GM18858 (cell line): ENCODE data around the gene TRIM72.
"Not testable (repeated sequence)": the region's sequence is repeated elsewhere in the genome, so short reads cannot be mapped to it uniquely, and the experiment has no call there.

Experiments
- ATAC-seq: cut with Tn5 transposase; IDR thresholded peaks from one replicate; pipeline ENCODE4 v1.9.1; 2021; ENCODE audit not compliant: unreplicated experiment

TRIM72 gene

GRCh38 chr16:31213877-31214707 lies at the start of gene TRIM72:
Gene TRIM72 (plus strand): TSS chr16:31214119. CDS start chr16:31214739, 620 bp downstream.
- ATAC-seq, result no peak

GRCh38 chr16:31167315-31167714 lies 46.6 kb upstream of the TRIM72 start:
- no peak for ATAC-seq

GRCh38 chr16:31168848-31169247 lies 45.1 kb upstream of the TRIM72 start:
- no peak for ATAC-seq

- not testable (repeated sequence) for ATAC-seq
These were observed 43.9 kb upstream of the TRIM72 start for GRCh38 chr16:31170048-31170447.

- no peak for ATAC-seq
These were observed 36.8 kb upstream of the TRIM72 start for GRCh38 chr16:31177136-31177535.

- ATAC-seq, result no peak
These were observed 34.6 kb upstream of the TRIM72 start for GRCh38 chr16:31179219-31179746.

- peak; percentile 41 for ATAC-seq
These were observed 34.0 kb upstream of the TRIM72 start, which contains the start of gene FUS for GRCh38 chr16:31179747-31180459. Gene FUS (plus strand): TSS chr16:31180139. CDS start chr16:31180215, 76 bp downstream.

GRCh38 chr16:31181102-31181830 lies 32.7 kb upstream of the TRIM72 start:
- ATAC-seq, result no peak

GRCh38 chr16:31182391-31182790 lies 31.5 kb upstream of the TRIM72 start:
- no peak for ATAC-seq

GRCh38 chr16:31183432-31184428 lies 30.2 kb upstream of the TRIM72 start:
- ATAC-seq, result no peak

- no peak for ATAC-seq
These were observed 29.0 kb upstream of the TRIM72 start for GRCh38 chr16:31184888-31185287.

- no peak for ATAC-seq
These were observed 28.6 kb upstream of the TRIM72 start for GRCh38 chr16:31185339-31185738.

GRCh38 chr16:31186176-31186575 lies 27.7 kb upstream of the TRIM72 start:
- ATAC-seq, result no peak

- ATAC-seq, result no peak
These were observed 26.8 kb upstream of the TRIM72 start for GRCh38 chr16:31186930-31187807.

GRCh38 chr16:31187808-31188189 lies 26.1 kb upstream of the TRIM72 start:
- ATAC-seq, result no peak

- no peak for ATAC-seq
These were observed 25.2 kb upstream of the TRIM72 start for GRCh38 chr16:31188450-31189411.

GRCh38 chr16:31189412-31189778 lies 24.5 kb upstream of the TRIM72 start:
- ATAC-seq, result no peak

- no peak for ATAC-seq
These were observed 23.9 kb upstream of the TRIM72 start for GRCh38 chr16:31190061-31190460.
